Measurements from ENCODE around the gene PILRA. TPM values are rescaled to one million over a fixed set of nuclear protein-coding genes. Genes with fewer than 3 reads are reported as not detected.
"Not testable (repeated sequence)": the region's sequence is repeated elsewhere in the genome, so short reads cannot be mapped to it uniquely, and the experiment has no call there.

The PILRA gene
- 1 to 10 TPM; 4.7 to 8.0 (median 6.6) TPM for polyA plus RNA-seq (ENCODE audit: insufficient read length in 3 of 3)
- long read RNA-seq, donor 1, partial matches to known transcripts = 0 of 1 reads
- long read RNA-seq, donor 1, other reads (novel, unspliced or antisense) = 0 of 1 reads
- long read RNA-seq, donor 2, partial matches to known transcripts = 0 of 1 reads
- long read RNA-seq, donor 2, other reads (novel, unspliced or antisense) = 0 of 1 reads
- long read RNA-seq, donor 3 = 0 reads
- long read RNA-seq, donor 4, partial matches to known transcripts = 0 of 2 reads
- long read RNA-seq, donor 4, other reads (novel, unspliced or antisense) = 0 of 2 reads
- long read RNA-seq, donor 5 = 0 reads
- long read RNA-seq, donor 6, partial matches to known transcripts = 0 of 1 reads
- long read RNA-seq, donor 6, other reads (novel, unspliced or antisense) = 0 of 1 reads
- long read RNA-seq, donor 7 = 0 reads
- long read RNA-seq, donor 8 = 0 reads
- long read RNA-seq, donor 9, partial matches to known transcripts = 0 of 1 reads
- long read RNA-seq, donor 9, other reads (novel, unspliced or antisense) = 0 of 1 reads
- long read RNA-seq, donor 10, partial matches to known transcripts = 0 of 1 reads
- long read RNA-seq, donor 10, other reads (novel, unspliced or antisense) = 0 of 1 reads
- long read RNA-seq, donor 11 = 0 reads
- long read RNA-seq, donor 12 = 0 reads
- long read RNA-seq, donor 13 = 0 reads
- long read RNA-seq, donor 14 = 0 reads
- long read RNA-seq, donor 15, partial matches to known transcripts = 0 of 1 reads
- long read RNA-seq, donor 15, other reads (novel, unspliced or antisense) = 0 of 1 reads
- long read RNA-seq, donor 16 = 0 reads

DNA sequence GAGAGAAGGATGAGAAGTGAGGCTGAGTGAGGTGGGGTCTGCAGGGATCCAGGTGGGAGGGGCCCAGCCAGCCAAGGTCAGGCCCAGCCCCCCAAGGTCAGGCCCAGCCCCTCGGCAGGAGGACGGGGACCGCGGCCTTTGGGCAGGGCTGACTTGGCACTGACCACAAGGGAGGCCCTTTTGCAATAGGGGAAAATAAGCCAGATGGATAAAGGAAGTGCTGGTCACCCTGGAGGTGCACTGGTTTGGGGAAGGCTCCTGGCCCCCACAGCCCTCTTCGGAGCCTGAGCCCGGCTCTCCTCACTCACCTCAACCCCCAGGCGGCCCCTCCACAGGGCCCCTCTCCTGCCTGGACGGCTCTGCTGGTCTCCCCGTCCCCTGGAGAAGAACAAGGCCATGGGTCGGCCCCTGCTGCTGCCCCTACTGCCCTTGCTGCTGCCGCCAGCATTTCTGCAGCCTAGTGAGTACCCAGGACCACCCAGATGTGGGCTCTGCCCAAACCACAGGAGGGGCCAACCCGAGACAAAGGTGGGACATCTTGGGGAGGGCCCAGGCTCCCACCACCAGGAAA is at the start of gene PILRA:
Gene PILRA, plus strand, starts transcription at position 227 of the 571 bp plus-strand sequence. Its CDS starts 170 bp downstream, at position 397.
- no peak for DNase-seq (ENCODE audit: extremely low read depth in 1 of 11, low read depth in 9 of 11, low spot score in 4 of 11)

DNA sequence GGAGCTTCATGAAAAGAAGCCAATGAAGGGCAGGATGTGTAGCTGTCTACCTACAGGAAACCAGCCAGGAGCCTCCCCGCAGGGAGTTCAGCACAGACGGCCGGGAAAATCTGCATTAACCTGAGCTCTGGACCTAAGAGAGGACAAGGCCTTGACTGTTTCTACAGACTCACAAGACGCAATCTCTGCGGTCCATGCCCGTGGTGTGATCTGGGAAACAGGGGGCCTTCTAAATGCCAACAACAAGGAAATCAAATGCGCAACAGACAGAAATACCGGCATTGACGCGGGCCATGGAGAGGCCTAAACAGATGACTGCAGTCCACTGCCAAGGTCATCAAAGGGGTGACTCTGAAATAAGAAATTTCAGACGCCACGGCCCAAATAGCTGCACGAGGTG is 49.1 kb upstream of the PILRA start:
- not testable (repeated sequence) for DNase-seq (ENCODE audit: extremely low read depth in 1 of 11, low read depth in 9 of 11, low spot score in 4 of 11)

GRCh38 chr7:100325671-100326070 is 47.6 kb upstream of the PILRA start:
- not testable (repeated sequence) for DNase-seq (ENCODE audit: extremely low read depth in 1 of 11, low read depth in 9 of 11, low spot score in 4 of 11)

DNA sequence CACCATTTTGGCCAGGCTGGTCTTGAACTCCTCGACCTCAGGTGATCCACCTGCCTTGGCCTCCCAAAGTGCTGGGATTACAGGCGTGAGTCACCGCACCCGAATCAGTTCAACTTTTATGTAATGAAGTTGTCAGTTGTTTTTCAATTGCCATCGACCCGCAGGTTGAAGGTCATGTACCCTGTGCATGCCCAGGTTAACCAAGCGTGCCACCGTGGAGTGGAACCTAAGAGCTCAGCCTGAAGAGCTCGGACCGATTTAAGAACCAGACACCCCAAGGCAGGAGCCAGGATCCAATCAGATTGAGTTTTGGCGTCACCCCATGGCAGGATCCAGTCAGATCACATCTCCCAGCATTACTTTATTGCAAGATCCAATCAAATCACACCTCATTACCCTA is 46.4 kb upstream of the PILRA start:
- DNase-seq (ENCODE audit: extremely low read depth in 1 of 11, low read depth in 9 of 11, low spot score in 4 of 11) = not testable (repeated sequence)

GRCh38 chr7:100335566-100336466 is 37.5 kb upstream of the PILRA start:
- peak; percentile 72 to 88 (median 84) for DNase-seq (ENCODE audit: extremely low read depth in 1 of 11, low read depth in 9 of 11, low spot score in 4 of 11)

DNA sequence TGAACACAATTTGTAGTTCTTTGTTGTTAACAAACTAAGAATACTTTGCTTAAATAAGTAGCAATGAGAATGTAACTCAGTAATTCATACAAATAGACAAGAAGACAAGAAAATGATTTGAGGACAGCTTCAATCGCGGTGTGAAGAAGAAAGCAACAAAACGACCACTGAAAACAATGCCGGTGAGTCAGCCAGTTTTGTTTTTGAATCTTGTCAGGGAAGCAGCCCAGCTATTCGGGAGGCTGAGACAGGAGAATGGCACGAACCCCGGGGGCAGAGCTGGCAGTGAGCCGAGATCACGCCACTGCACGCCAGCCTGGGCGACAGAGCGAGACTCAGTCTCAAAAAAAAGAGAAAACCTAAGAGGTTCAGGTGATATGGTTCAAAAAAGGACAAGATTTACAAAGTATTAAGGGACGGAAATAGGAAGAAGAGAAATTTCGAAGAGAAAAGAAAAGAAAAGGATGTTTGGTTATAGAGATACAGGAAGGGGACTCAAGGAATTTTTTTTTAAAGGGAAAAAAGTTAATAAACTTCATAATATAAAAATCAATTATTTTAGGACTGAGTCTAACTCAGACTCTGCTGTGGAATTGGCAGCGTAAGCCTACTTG is 35.1 kb upstream of the PILRA start:
- not testable (repeated sequence) for DNase-seq (ENCODE audit: extremely low read depth in 1 of 11, low read depth in 9 of 11, low spot score in 4 of 11)

- not testable (repeated sequence) for DNase-seq (ENCODE audit: extremely low read depth in 1 of 11, low read depth in 9 of 11, low spot score in 4 of 11)
These were observed 32.0 kb upstream of the PILRA start for GRCh38 chr7:100341286-100341685.

DNA sequence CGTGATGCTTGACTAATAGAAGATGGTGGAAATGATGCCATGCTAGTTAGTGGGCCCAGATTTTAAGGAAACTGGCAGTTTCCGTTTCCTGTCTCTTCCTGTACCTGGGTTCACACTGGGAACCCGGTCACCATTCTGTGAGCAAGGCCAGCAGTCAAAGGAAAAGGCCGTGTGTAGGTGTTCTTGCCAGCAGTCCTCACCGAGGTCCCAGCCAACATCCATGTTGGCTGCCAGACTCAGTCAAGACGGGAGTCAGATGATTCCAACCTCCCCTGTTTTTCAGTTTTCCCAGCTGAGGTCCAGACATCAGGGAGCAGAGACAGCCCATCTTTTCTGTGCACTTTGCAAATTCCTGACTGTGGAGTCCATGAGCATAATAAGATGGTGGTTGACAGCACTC is 30.5 kb upstream of the PILRA start:
- DNase-seq (ENCODE audit: extremely low read depth in 1 of 11, low read depth in 9 of 11, low spot score in 4 of 11) = no peak

- not testable (repeated sequence) for DNase-seq (ENCODE audit: extremely low read depth in 1 of 11, low read depth in 9 of 11, low spot score in 4 of 11)
These were observed 29.1 kb upstream of the PILRA start for GRCh38 chr7:100344124-100344559.

- DNase-seq (ENCODE audit: extremely low read depth in 1 of 11, low read depth in 9 of 11, low spot score in 4 of 11) = peak in 3 of 11 donors; percentile 12 to 29 (median 12)
These were observed 28.6 kb upstream of the PILRA start for GRCh38 chr7:100344560-100345287.

DNA sequence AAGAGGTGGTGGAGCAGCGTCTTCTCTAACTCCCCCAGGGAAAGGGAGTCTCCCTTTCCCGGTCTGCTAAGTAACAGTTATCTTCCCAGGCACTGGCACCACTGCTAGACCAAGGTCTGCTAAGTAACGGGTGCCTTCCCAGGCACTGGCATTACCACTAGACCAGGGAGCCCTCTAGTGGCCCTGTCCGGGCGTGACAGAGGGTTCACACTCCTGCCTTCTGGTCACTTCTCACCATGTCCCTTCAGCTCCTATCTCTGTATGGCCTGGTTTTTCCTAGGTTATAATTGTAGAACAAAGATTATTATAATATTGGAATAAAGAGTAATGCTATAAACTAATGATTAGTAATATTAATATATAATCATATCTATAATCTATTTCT is 28.0 kb upstream of the PILRA start:
- DNase-seq (ENCODE audit: extremely low read depth in 1 of 11, low read depth in 9 of 11, low spot score in 4 of 11) = peak in 7 of 11 donors; percentile 17 to 54 (median 29)

DNA sequence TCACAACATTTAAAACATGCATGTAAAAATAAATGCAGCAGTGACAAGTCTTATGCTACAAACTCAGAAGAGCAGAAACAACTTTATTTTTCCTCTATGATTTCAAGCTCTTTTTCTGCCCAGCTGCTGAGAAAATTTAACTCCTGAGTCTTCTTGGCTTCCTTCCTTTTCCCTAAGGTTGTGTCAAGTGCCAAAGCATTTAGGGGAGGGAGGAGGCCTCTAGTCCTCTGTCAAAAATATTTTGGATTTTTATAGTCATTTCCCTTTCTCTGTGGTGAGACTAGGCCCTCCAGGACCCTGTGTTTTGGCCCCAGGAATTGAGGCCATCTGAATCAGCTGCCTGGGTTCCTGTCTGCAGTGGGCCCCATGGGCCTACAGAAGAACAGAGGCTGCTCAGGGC is 26.4 kb upstream of the PILRA start:
- DNase-seq (ENCODE audit: extremely low read depth in 1 of 11, low read depth in 9 of 11, low spot score in 4 of 11) = no peak

DNA sequence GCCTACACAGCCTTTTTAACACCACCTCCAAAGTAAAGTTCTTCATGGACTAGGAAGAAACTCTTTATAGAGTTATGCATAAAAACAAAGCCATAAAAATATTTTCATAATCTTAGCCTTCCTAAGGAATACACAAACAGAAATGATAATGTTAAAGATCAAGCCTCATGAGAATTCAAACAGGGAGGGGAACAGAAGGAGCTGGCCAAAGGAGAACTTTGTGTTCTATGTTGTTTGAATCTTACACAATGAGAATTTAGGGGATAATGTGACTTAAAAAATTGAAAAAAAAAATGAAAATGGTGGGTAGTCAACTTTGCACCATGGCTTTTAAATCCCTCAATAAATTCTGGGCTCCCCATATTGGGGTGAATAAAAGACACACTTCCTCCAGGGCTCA is 24.5 kb upstream of the PILRA start:
- DNase-seq (ENCODE audit: extremely low read depth in 1 of 11, low read depth in 9 of 11, low spot score in 4 of 11) = no peak

GRCh38 chr7:100349757-100350156 is 23.5 kb upstream of the PILRA start:
- no peak for DNase-seq (ENCODE audit: extremely low read depth in 1 of 11, low read depth in 9 of 11, low spot score in 4 of 11)

DNA sequence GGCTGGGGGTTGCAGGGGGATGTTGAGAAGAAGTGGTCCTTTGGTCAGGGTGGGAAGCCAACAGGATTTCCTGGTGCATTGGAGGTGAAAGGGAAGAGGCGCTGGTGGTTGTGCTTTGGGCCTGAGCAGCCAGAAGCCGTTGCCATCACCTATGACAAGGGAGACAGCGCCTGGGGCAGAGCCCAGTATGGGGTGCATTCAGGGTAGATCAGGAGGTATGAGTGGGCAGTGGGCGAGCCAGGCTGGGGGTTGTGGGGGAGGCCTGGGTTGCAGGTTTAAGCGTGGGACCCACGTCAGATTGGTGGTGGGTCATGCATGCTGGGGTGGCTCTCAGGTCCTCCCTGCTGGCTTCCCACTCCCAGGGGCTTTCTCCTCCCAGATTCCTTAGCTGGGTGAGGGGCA is 21.6 kb upstream of the PILRA start:
- no peak for DNase-seq (ENCODE audit: extremely low read depth in 1 of 11, low read depth in 9 of 11, low spot score in 4 of 11)

- not testable (repeated sequence) for DNase-seq (ENCODE audit: extremely low read depth in 1 of 11, low read depth in 9 of 11, low spot score in 4 of 11)
These were observed 21.0 kb upstream of the PILRA start for GRCh38 chr7:100352230-100352781.

- no peak for DNase-seq (ENCODE audit: extremely low read depth in 1 of 11, low read depth in 9 of 11, low spot score in 4 of 11)
These were observed 20.2 kb upstream of the PILRA start for GRCh38 chr7:100352984-100353684.
